Stimulated activated CD8-positive, alpha-beta memory T cell treated with anti-CD3 and anti-CD28 coated beads, Interleukin-7, amount 100 ng/mL, for 48 hours (primary cell): Measurements from ENCODE around the gene RPS6KB2.
"Not testable (repeated sequence)": the region's sequence is repeated elsewhere in the genome, so short reads cannot be mapped to it uniquely, and the experiment has no call there.

ENCODE experiments used
- DNase-seq, 2 donors: peaks; one replicate each; pipeline ENCODE4 v3.0.0-alpha.2; 2020; ENCODE audit warnings: low read depth in 1 of 2; ENCODE audit errors: extremely low read depth in 1 of 2

Gene RPS6KB2

DNA sequence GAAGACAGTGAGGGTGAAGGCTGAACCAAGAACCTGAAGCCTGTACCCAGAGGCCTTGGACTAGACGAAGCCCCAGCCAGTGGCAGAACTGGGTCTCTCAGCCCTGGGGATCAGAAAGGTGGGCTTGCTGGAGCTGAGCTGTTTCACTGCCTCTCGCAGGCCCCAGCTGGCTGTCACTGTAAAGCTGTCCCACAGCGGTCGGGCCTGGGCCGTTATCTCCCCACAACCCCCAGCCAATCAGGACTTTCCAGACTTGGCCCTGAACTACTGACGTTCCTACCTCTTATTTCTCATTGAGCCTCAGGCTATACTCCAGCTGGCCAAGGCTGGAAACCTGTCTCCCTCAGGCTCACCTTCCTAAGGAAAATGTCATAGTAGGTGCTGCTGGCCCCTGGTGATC lies 30.8 kb upstream of the RPS6KB2 start:
- no peak for DNase-seq

- DNase-seq, result no peak
Measured at GRCh38 chr11:67397986-67398660, 30.2 kb upstream of the RPS6KB2 start.

DNA sequence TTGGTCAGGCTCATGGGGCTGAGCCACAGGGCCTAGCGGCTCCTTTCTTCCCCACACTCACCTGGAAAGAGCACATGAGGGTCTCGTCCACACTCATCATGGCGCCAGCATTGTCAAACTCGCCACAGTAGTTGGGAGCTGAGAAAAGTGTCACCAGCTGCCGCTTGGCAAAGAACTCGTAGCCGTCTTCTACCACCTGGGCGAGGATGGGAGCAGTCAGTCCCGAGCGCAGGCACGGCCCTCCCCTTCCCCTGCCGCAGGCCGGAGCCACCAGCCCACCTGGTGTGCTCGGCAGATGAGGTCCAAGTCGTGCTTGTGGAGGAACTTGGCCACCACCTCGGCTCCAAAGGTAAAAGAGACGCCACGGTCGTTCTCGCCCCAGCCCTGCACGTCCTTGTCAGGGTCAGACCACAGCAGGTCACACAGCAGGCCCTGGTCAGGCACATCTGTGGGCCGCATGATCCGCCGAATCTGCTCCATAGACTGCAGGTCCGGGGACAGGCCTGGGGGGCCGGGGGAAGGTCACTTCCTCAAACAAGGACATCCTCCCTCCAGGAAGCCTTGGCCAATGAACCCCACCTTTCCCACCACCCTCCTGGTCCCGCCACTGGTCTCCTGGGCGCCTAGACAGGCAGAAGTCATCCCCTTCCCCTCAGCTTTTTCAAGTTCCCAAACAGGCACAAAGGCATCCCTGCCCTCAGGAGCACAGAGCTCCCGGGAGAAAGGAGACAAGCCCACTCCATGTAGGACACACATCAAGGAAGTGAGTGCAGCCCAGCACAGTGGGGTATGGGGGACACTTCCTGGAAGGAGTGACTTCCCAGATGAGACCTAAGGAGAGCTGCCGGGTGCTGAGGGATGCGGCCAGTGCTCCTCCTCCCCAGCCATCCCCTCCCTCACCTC lies 29.4 kb upstream of the RPS6KB2 start:
- no peak for DNase-seq

DNA sequence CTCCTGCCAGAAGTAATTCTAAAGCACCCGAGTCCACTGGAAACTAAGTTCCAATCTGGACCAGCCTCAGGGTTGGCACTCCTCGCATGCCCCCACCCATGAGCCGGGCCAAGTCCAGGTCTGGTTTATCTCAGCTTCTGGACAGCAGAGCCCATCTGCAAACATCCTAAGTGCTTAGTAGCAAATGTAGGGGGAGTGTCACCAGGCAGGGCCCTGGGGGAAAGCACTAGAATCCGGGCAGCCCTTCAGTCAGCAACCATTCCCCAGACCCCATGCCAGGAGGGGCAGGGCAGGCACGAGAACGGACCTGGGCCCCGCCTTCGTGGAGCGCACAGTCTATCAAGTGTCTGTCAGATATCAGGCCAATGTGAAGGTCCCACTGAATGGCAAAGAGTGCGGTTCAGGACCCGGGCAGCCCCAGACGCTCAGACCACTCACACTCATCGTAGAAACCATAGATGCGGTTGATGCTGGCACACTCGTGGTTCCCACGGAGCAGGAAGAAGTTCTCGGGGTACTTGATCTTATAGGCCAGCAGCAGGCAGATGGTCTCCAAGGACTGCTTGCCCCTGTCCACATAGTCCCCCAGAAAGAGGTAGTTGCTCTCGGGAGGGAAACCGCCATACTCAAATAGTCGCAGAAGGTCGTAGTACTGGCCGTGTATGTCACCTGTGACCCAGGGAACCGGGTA lies 27.9 kb upstream of the RPS6KB2 start:
- no peak for DNase-seq

DNA sequence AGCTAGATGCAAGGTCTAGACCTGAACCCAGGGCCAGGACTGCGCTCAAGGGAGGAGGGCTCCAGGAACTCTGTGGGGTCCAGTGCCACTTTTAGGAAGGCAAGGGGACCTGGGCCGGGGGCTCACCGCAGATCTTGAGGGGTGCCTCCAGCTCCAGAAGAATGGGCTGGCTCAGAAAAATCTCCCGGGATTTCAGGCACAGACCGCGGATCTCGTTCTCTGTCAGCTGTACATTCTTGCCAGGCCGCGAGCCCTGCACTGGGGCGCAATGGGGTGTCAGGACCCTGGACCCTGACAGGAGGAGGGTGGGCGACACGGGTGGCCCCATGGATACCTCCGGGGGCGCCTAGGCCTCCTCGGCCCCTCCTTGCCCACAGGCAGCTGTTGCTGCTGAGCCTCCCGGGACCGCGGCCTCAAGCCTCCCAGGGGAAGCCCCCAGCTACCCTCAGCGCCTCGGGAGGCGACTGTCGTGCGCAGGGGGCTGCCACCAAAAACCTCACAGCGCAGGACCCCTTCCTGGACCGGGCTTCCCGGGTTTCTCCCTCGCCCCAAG lies 27.3 kb upstream of the RPS6KB2 start:
- DNase-seq, result no peak

DNA sequence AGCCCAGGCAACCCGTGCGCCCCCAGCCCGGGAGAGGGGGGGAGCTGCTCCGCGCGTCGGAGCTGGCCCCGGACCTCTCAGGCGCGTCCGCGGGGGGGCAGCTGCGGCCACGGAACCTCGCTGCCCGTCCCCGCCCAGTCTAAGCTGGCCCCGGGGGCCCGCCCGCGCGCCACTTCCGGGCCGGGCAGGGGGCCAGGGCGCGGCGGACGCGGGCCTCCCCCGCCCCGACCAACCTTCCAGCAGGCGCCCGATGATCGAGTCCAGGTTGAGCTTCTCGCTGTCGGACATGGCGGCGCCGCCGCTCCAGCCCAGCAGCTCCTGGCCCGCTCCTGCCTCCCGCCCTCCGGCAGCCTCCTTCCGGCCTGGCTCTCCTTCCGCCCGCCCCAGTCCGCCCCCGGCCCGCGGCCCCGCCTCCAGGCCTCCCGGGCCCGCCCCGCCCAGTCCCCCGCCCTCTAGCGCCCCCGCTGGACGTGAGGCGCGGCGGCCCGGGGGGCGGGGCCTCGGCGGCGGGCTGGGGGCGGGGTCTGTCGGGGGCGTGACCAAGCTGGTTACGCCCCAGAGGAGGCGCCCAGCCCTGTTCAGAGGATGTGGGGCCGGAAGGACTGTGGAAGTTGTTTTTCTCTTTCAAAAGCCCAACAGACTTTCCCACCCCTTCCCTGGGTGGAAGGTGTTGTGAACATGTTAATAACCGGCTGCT lies 26.7 kb upstream of the RPS6KB2 start, which contains the start of gene PPP1CA:
TSS of gene PPP1CA (minus strand) at position 364 of the 697 bp plus-strand sequence. CDS start at position 288, 76 bp downstream.
- DNase-seq, result peak; percentile 79 to 85

GRCh38 chr11:67402192-67402839 lies 26.0 kb upstream of the RPS6KB2 start:
- DNase-seq, result not testable (repeated sequence)

- DNase-seq, result not testable (repeated sequence)
Measured at GRCh38 chr11:67403085-67403484, 25.2 kb upstream of the RPS6KB2 start.

GRCh38 chr11:67404515-67405195 lies 23.6 kb upstream of the RPS6KB2 start:
- DNase-seq, result no peak

- no peak for DNase-seq
Measured at GRCh38 chr11:67405196-67405567, 23.1 kb upstream of the RPS6KB2 start.

GRCh38 chr11:67405688-67406339 lies 22.5 kb upstream of the RPS6KB2 start:
- no peak for DNase-seq

- no peak for DNase-seq
Measured at GRCh38 chr11:67406420-67406968, 21.8 kb upstream of the RPS6KB2 start.

DNA sequence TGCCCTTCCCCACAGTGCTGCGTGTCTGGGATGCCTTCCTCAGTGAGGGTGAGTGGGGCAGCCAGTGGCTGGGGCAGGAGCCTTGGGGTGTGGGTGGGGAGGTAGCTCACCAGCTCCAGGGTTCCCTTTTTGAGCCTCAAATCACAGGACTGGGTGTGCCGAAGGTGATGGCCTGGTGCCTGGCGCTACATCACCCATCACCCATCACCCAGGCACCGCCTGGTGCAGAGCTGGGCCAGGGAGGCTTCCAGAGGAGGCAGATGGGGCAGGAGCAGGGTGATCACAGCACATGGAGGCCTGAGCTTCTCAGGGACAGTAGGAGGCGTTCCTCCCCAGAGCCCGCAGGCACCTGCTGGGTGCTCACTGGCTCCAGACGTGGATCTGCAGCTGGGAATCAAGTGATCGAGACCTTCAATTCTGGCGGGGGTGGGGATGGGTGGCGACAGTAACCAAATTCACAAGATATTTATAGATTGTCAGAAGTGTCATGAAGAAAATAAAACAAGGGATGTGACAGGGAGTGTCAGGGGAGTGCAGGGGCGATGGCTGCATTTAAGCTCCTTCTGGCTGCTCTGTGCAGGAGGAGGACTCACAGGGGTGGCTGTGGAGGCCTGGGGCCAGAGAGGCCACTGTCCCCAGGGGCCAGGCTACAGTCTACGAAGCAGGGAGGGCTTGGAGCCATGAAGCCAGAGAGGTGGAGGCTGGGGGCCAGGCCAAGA lies 21.2 kb upstream of the RPS6KB2 start:
- DNase-seq, result no peak

- DNase-seq, result no peak
Measured at GRCh38 chr11:67407688-67408163, 20.6 kb upstream of the RPS6KB2 start.

- DNase-seq, result no peak
Measured at GRCh38 chr11:67408437-67409200, 19.7 kb upstream of the RPS6KB2 start.

DNA sequence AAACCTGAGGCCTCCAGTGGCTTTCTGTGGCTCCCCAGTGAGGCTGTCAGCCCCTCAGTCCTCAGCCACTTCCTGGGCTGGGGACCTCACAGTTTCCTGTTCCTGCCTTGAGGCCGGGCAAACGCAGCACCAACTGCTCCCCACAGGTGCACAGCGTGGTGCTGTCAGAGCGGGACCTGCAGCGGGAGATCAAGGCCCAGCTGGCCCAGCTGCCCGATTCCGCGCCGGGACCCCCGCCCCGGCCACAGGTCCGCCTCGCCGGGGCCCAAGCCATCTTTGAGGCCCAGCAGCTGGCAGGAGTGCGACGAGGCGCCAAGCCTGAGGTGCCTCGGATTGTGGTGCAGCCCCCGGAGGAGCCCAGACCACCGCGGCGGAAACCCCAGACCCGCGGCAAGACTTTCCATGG lies 19.0 kb upstream of the RPS6KB2 start:
- DNase-seq, result peak in 1 of 2 donors; percentile 67

GRCh38 chr11:67409781-67410368 lies 18.4 kb upstream of the RPS6KB2 start:
- no peak for DNase-seq
